ENCODE data around the gene CBX8. TPM values are rescaled to one million over a fixed set of nuclear protein-coding genes. Genes with fewer than 3 reads are reported as not detected.

CBX8 gene
- total and polyA plus RNA-seq, 2 of the 13 experiments (the other 11 are each of a cell fraction or from before 2014, with no cell fraction given): 0.34 to 12.6 TPM

GRCh38 chr17:79836972-79837887 lies 40.4 kb upstream of the CBX8 start (continued):
- TF ChIP-seq RNF219 (CRISPR knock-in tag; IDR thresholded peaks at IDR 0.05) (no peak), TFE3 (CRISPR knock-in tag; IDR thresholded peaks at IDR 0.05) (no peak), NRL (CRISPR knock-in tag; IDR thresholded peaks at IDR 0.05; ENCODE audit: borderline replicate concordance) (peak; percentile 52), CREM (IDR thresholded peaks at IDR 0.05) (peak; percentile 71; the same call in 1 of the 2 replicates), CREM (CRISPR knock-in tag; IDR thresholded peaks at IDR 0.05) (no peak), THAP8 (CRISPR knock-in tag; IDR thresholded peaks at IDR 0.05; ENCODE audit: borderline replicate concordance) (no peak), CC2D1A (CRISPR knock-in tag; IDR thresholded peaks at IDR 0.05) (no peak), ZBTB34 (CRISPR knock-in tag; IDR thresholded peaks at IDR 0.05) (no peak), MEIS2 (CRISPR knock-in tag; IDR thresholded peaks at IDR 0.05) (no peak), MTA3 (CRISPR knock-in tag; IDR thresholded peaks at IDR 0.05) (no peak), ZSCAN22 (CRISPR knock-in tag; IDR thresholded peaks at IDR 0.05) (no peak), RFX3 (CRISPR knock-in tag; IDR thresholded peaks at IDR 0.05) (no peak), EEA1 (CRISPR knock-in tag; IDR thresholded peaks at IDR 0.05; ENCODE audit: borderline replicate concordance) (no peak), ZNF557 (CRISPR knock-in tag; IDR thresholded peaks at IDR 0.05) (no peak), ZNF382 (CRISPR knock-in tag; IDR thresholded peaks at IDR 0.05; ENCODE audit: borderline replicate concordance) (no peak), PTBP1 (IDR thresholded peaks at IDR 0.05; ENCODE audit: low read depth, low read length, poor library complexity, severe bottlenecking) (no peak), ZNF772 (CRISPR knock-in tag; IDR thresholded peaks at IDR 0.05) (0 out of 2 replicates have a peak, but pooled peaks have one; percentile 54), NFE2L1 (CRISPR knock-in tag; IDR thresholded peaks at IDR 0.05; ENCODE audit: borderline replicate concordance) (no peak), PAF1 (CRISPR knock-in tag; IDR thresholded peaks at IDR 0.05) (no peak; the same call in 1 of the 2 replicates), IKZF1 (IDR thresholded peaks at IDR 0.05) (no peak), TBX3 (IDR thresholded peaks at IDR 0.05; ENCODE audit: borderline replicate concordance) (peak; percentile 60; the same call in 1 of the 2 replicates)

Measured in HepG2 (cell line).